Hypothalamus (tissue), 51 donors: Measurements from ENCODE around the gene ZNF362.

Source experiments
- DNase-seq, 51 donors: peaks; one replicate each; lab custom pipeline; 2025; lab: John Stamatoyannopoulos, UW

ZNF362 gene

DNA sequence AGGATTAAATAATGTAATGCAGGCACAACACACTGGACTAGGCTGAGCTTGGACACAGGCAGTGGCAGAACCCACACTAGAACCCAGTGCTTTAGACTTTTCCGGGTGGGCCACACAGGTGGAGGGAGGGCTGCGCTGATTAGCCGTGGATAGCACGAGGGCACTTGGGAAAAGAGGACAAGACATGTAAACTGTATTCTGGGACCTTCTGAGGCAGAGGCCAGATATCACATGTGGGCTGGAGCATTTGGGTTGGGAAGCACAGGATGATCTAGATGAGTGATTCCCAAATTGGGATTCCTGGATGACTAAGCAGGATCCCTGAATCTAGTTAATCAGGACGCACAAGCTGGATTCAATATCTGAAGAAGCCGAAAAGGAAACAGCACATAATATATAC, 84.9 kb downstream of the ZNF362 start:
- DNase-seq = no peak

DNA sequence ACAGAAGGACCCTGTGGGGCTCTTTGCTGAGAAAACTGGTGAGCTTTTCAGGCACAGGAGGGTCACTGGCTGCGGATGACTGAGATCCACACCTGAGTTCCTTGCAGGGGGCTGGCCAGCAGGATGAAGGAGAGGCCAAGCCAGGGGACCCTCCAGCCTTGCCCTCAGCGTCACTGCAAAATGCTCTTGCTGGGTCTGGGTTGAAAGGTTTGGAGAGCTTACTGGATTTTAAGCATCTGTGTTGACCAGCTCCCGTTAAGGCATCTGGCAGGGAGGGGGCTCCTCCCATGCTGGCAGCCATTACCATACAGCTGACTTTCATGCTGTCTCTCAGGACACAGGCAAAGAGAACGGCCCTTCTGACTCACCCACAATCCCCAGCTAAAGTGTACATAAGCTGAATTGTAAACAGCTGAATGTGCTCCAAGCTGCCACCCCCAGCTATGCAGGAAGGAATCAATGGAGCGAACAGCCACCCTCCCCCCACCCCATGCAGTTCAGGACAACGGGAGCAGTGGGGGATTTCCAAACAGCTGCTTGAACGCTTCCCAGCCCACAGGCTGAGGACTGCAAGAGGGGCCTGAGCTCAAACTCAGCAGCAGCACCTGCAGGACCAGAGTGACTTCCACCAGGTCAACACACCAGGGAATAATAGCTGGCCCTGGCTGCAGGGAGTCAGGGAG, 85.9 kb downstream of the ZNF362 start:
- DNase-seq = peak in 38 of 51 donors; percentile 14 to 88 (median 62)

DNA sequence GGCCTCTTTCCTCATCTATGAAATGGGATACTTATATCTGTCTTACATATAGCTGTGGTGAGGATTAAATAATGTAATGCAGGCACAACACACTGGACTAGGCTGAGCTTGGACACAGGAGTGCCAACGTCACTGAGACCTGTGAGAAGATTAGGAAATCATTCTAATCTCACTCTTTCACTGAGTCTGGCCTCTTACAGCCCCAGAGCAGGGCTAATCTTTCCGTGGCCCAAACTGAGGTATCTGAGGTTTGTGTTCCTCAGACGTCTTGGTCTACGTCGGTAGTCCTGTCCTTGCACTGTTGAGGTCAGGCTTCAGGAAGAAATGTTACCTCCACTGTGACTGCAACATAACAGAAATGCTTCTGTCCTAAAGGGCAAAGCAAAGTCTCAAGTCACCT, 87.2 kb downstream of the ZNF362 start:
- DNase-seq = no peak

DNA sequence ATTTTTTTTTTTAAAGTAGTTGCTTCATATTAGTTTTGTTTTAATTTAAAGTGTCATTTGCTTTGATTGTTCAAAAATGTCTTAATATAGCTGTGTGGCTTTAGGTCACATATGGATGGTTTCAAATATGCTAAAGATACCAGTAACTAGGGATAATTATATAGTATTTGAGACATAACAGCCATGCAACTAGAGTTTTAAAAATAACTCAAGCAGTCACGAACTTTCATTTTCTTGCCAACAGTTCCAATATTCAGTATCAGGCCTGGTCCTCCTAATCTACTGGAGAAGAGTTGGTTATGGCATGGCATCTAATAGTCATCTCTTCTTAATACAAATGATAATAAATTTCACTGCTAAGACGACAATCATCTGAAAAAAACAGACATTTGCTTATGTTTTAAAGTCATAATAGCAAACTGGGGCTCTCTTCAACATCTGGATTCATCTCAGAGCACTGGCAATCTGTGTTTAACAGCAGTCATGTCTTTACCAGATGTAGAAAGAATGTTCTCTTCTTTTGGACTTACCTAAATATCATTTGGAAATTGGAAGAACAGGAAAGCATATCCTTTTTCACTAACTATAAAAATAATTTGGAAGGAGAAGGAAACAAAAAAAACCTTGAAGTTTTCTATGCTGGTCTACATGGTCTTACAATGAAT, 88.7 kb downstream of the ZNF362 start:
- no peak for DNase-seq

DNA sequence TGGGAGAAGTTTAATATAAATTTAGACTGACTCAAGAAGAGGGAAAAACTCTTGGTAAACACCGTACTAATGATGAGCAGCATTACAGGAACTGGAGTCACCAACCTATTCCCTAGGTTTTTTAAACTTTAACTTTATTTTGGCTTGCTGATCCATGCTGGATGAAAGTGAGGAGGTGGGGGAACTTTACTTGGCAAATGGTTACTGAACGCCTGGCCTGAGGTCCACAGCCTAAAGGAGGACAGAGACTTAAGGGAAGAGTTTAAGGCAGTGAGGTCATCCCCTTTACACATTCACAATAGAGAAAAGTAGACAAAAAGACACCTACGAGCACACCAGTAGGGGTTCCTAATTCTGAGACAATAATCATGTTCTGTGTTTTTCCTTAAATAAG, 90.2 kb downstream of the ZNF362 start:
- no peak for DNase-seq

DNA sequence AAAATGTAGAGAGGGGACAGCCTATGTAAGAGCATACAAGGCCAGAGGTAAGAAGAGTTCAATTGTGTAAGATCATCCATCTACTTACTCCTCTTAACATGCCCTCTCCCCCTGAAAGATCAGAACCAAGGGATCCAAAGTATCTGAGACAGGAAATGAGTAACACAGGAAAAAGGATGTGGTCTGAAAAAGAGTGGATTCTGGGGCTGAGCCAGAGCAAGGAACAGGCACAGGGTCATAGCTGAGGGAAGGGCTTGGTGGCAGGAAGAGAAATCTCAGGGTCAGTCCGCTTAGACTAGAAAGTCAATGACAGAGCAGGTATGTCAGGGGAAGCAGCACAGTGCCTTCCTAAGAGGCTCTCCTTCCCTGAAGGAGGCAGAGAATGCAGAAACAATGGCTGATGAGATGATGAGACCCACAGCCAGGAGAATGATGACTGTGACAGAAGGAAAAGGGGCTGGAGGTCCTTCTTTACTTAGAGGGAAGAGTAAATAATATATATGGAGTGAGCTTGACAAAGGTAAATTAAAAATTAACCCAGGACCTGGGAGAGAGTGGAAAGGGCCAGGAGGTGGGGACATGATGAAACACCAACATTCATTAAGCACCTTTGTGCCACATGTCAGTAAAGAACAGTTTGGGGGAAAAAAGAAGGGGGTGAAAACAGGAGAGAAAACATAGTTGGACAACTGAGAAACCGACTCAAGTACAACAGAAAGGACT, 90.8 kb downstream of the ZNF362 start:
- no peak for DNase-seq

DNA sequence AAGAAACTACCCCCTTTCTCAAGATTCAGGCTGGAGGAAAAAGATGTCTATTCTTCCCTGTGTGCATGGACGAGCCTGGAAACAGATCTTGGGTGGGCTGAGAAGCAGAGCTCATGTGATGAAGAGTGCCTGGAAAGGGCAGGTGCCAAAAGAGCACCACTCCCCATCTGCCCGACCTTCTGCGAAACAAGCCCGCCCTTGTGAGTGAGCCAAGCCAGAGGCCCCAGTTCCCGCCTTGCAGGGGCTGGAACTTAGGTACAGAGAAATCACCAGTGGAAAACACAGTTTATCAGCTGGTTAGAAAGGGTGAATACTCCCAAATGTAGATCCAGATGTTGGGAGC, 91.3 kb downstream of the ZNF362 start:
- DNase-seq = peak in 4 of 51 donors; percentile 19 to 28 (median 22)

DNA sequence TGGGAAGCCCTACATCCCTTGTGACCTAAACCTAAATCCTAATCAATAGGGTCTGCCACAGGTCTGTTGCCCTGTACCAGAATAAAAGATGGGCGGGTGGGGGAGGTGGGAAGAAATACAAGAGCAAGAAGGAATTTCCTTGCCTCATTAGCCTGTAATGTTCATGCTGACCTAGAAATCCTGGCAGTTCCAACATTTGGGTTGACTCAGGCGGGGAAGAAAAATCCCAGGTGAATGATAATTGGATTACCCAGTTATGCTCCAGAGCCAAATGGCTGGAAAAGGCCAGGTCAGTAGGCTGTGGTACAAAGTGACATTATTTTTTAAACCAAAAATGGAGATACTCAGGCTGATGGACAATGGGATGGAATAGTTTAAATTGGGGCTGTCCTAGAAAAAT, 91.9 kb downstream of the ZNF362 start:
- DNase-seq = no peak

DNA sequence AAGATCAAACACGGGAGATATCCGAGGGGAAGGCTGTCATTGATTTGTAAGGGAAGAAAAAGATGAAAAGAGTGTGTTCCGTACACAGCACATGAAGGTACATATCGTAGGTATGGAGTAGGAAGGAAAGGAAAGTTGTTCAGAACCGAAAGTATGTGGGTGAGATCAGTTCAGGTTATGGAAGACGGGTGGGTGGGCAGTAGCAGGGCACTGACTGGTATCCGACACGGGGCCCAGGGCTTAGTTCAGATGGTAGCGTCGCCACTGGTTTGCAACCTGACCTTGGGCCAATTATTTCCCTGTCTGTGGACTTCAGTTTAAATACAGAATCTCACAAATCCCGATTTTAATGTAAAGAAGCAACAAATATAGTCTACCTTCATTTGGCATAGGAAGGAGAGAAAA, 92.4 kb downstream of the ZNF362 start:
- DNase-seq = peak in 4 of 51 donors; percentile 16 to 76 (median 32)

DNA sequence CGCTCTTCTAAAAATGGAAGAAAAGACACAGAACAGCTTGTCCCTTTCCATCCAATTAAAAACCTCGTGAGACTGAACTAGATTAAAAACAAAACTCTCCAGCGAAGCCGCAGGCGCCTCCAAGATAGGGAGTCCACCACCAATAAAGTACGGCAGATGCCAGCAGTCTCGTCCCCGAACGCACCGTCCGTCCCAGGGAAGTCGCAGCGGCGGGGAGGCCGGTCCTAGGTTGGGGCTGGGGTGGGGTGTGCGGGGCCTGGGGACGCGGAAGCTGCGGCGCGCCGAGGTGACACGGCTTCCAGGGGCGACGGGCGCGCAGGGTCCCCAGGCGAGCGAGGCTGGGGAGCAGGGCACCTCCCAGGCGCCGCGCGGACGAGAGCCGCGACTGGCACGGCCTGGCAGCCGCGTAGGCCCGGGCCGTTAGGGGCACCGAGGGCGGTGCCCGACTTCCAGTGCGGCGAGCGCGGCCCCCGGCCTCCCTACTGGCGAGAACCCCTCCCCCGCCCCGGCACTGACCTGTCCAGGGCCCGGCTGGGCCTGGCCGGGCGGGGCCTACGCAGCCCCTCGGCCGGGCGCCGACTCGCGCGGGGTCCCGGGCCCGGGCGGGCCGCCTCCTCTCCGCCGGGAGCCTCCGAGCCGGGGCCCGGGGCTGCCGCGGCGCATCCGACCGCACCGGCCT, 92.9 kb downstream of the ZNF362 start:
- DNase-seq = peak in 19 of 51 donors; percentile 25 to 76 (median 61)

DNA sequence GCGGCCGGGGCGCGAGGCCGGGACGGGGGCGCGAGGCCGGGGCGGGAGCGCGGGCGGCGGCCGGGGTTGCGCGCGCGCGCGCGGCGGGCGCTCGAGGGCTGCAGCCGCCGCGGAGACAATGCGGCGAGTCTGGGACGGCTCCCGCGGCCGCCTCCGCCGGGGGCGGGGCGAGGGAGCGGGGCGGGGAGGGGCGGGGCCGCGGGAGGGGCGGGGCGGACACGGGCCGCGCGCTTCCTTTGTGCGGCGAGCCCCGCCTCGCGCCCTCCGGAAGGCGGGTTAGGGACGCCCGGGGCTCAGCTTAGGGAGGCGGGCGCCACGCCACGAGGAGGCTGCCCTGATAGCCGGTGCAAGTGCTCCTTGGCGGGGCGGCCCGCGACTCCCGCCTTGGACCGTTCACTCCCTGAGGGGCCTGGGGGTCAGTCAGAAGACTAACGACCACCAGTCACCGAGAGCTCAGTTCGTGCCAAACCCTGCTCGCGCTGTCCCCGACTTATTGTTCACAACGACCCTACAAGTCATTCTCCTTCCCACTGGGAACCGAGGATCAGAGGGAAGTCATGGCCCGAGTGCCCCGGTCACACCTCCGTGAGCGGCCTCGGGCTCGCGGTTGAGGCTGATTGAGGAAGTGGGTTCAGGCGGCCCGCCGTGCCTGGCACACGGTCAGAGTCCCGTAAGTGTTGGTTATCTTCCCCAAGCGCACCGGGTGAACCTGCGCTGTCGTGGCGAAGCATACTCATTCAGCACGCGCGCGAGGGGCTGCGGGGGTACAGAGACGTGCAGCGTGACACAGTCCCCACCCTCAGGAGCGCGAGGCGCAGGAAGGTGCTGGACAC, 93.7 kb downstream of the ZNF362 start:
- DNase-seq = peak in 47 of 51 donors; percentile 36 to 89 (median 72)
